Measurements from ENCODE around the gene MAML3. TPM values are rescaled to one million over a fixed set of nuclear protein-coding genes. Genes with fewer than 3 reads are reported as not detected.

The MAML3 gene
- total RNA-seq, 1 donor from 2014 or later, result 2.7 TPM

- Histone ChIP-seq H3K27me3 (ENCODE audit: control insufficient read depth, insufficient read depth, low read length) (no peaks in the 10 kb centered on the region), H3K36me3 (ENCODE audit: control insufficient read depth, insufficient read depth, low read length) (no peaks in the 10 kb centered on the region), H3K4me3 (ENCODE audit: low read depth, low read length) (no peak overlapping the region)
- DNase-seq (ENCODE audit: low read depth), result no peak
- no peak for TF ChIP-seq CTCF (IDR thresholded peaks at IDR 0.05; ENCODE audit: insufficient read depth, low read length, poor library complexity, severe bottlenecking)
These were observed 343.3 kb downstream of the MAML3 start for GRCh38 chr4:139810710-139811109.

- Histone ChIP-seq H3K36me3 (ENCODE audit: control insufficient read depth, insufficient read depth, low read length) (no peaks in the 10 kb centered on the region), H3K27me3 (ENCODE audit: control insufficient read depth, insufficient read depth, low read length) (no peaks in the 10 kb centered on the region), H3K4me3 (ENCODE audit: low read depth, low read length) (no peak overlapping the region)
- no peak for DNase-seq (ENCODE audit: low read depth)
- TF ChIP-seq CTCF (IDR thresholded peaks at IDR 0.05; ENCODE audit: insufficient read depth, low read length, poor library complexity, severe bottlenecking), result no peak
These were observed 344.2 kb downstream of the MAML3 start for GRCh38 chr4:139809757-139810140.

GRCh38 chr4:139808808-139809756 lies 344.9 kb downstream of the MAML3 start:
- TF ChIP-seq CTCF (IDR thresholded peaks at IDR 0.05; ENCODE audit: insufficient read depth, low read length, poor library complexity, severe bottlenecking), result no peak
- Histone ChIP-seq H3K27me3 (ENCODE audit: control insufficient read depth, insufficient read depth, low read length) (no peaks in the 10 kb centered on the region), H3K36me3 (ENCODE audit: control insufficient read depth, insufficient read depth, low read length) (no peaks in the 10 kb centered on the region), H3K4me3 (ENCODE audit: low read depth, low read length) (no peak overlapping the region)
- DNase-seq (ENCODE audit: low read depth), result no peak

GRCh38 chr4:139808381-139808807 lies 345.6 kb downstream of the MAML3 start:
- H3K27me3 ChIP-seq (ENCODE audit: control insufficient read depth, insufficient read depth, low read length), result no peaks in the 10 kb centered on the region
- no peak overlapping the region for H3K4me3 ChIP-seq (ENCODE audit: low read depth, low read length)
- no peak for DNase-seq (ENCODE audit: low read depth)
- no peak for TF ChIP-seq CTCF (IDR thresholded peaks at IDR 0.05; ENCODE audit: insufficient read depth, low read length, poor library complexity, severe bottlenecking)
- H3K36me3 ChIP-seq (ENCODE audit: control insufficient read depth, insufficient read depth, low read length), result no peaks in the 10 kb centered on the region

GRCh38 chr4:139807483-139807882 lies 346.5 kb downstream of the MAML3 start:
- Histone ChIP-seq H3K36me3 (ENCODE audit: control insufficient read depth, insufficient read depth, low read length) (no peaks in the 10 kb centered on the region), H3K4me3 (ENCODE audit: low read depth, low read length) (no peak overlapping the region), H3K27me3 (ENCODE audit: control insufficient read depth, insufficient read depth, low read length) (no peaks in the 10 kb centered on the region)
- no peak for TF ChIP-seq CTCF (IDR thresholded peaks at IDR 0.05; ENCODE audit: insufficient read depth, low read length, poor library complexity, severe bottlenecking)
- DNase-seq (ENCODE audit: low read depth), result no peak

All from kidney epithelial cell (primary cell).